HTR-8/SVneo (cell line): ENCODE measurements around the gene DNAAF9.

Source experiments
- DNase-seq: peaks from one replicate; pipeline ENCODE4 v3.0.0; 2011; ENCODE audit warnings: low spot score, mixed read lengths; ENCODE audit not compliant: insufficient read length
- FAIRE-seq: peaks from 2 replicates; lab custom pipeline; 2011; peaks lifted over from hg19 to GRCh38; lab: Jason Lieb, UNC

Gene DNAAF9

GRCh38 chr20:3380228-3381070, 27.0 kb downstream of the DNAAF9 start:
- DNase-seq (no peak), FAIRE-seq (peak; percentile 13)

- no peak for DNase-seq
- FAIRE-seq, result no peak
These were observed 29.3 kb downstream of the DNAAF9 start for GRCh38 chr20:3378138-3378537.

GRCh38 chr20:3377644-3378043, 29.8 kb downstream of the DNAAF9 start:
- no peak for DNase-seq
- FAIRE-seq, result no peak

GRCh38 chr20:3374296-3374695, 33.2 kb downstream of the DNAAF9 start:
- DNase-seq (no peak), FAIRE-seq (no peak)

- no peak for FAIRE-seq
- no peak for DNase-seq
These were observed 35.7 kb downstream of the DNAAF9 start for GRCh38 chr20:3371754-3372153.

- FAIRE-seq (no peak), DNase-seq (no peak)
These were observed 40.4 kb downstream of the DNAAF9 start for GRCh38 chr20:3367089-3367488.

GRCh38 chr20:3364323-3365013, 43.0 kb downstream of the DNAAF9 start:
- DNase-seq, result no peak
- no peak for FAIRE-seq

- DNase-seq, result no peak
These were observed 46.7 kb downstream of the DNAAF9 start for GRCh38 chr20:3360752-3361151.

GRCh38 chr20:3358676-3359340, 48.7 kb downstream of the DNAAF9 start:
- DNase-seq (no peak), FAIRE-seq (no peak)

More at GRCh38 chr20:3360752-3361151, 46.7 kb downstream of the DNAAF9 start:
- peak; percentile 81 for FAIRE-seq
